ENCODE results near the gene THADA. TPM values are rescaled to one million over a fixed set of nuclear protein-coding genes. Genes with fewer than 3 reads are reported as not detected.

Gene THADA
- total and polyA plus RNA-seq, 2 experiments from 2014 or later, result 10.8 to 18.8 TPM

DNA sequence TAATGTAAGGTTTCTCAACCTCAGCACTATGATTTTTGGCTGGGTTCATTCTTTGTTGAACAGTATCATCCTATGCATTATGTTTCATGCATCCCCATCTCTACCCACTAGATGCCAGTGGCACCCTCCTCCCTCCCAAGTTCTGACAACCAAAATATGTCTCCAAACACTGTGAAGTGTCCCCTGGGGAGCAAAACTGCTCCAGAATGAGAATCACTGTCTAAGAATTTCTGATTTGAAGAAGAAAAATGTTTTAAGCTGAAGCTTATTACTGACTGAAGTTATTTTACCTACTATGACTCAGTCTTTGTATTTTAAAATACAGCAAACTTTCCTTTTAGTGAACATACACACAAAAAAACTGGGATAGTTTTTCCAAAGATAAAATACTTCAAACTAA, 3.4 kb downstream of the THADA start:
- TF ChIP-seq CTCF (IDR thresholded peaks at IDR 0.05; ENCODE audit: poor library complexity), result no peak
- TF ChIP-seq EZH2 (IDR thresholded peaks at IDR 0.05; ENCODE audit: borderline replicate concordance), result no peak
- TF ChIP-seq EZH2phosphoT487 (IDR thresholded peaks at IDR 0.05; ENCODE audit: low read depth, severe bottlenecking, unreplicated experiment), result no peak
- Histone ChIP-seq H3K27me3 (no peaks in the 10 kb centered on the region), H3K79me2 (peaks cover 13% of the 10 kb centered on the region), H3K4me1 (ENCODE audit: insufficient read depth) (no peaks in the 10 kb centered on the region), H3K9me3 (ENCODE audit: low read depth) (no peaks in the 10 kb centered on the region), H4K20me1 (ENCODE audit: insufficient read depth, poor library complexity, severe bottlenecking) (no peaks in the 10 kb centered on the region), H2AFZ (no peak overlapping the region), H3K9me2 (replicated peaks; ENCODE audit: insufficient read depth) (no peaks in the 10 kb centered on the region), H3K27ac (no peak overlapping the region), H3K4me3 (no peak overlapping the region), H3K36me3 (replicated peaks; ENCODE audit: insufficient read depth, low read depth) (peaks cover 4% of the 10 kb centered on the region), H3K4me2 (no peak overlapping the region)
- no peak for DNase-seq (ENCODE audit: low spot score)

DNA sequence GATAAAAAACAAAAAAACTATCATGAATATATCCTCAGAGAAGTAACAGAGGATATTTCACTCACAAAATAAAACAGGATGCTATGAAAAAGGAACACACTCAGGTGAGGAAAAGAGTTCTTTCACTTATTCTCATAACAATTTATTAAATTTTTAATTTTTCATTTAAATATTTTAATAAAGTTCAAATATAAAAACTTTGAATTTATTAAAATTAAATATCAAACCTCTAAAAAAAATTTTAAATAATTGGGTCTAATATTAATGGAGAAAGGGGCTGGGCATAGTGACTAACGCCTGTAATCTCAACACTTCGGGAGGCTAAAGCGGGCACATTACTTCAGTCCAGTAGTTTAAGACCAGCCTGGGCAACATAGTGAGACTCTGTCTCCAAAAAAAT, 10.1 kb downstream of the THADA start:
- H3K4me2 ChIP-seq, result no peak overlapping the region
- no peaks in the 10 kb centered on the region for H3K9me3 ChIP-seq (ENCODE audit: low read depth)
- H4K20me1 ChIP-seq (ENCODE audit: insufficient read depth, poor library complexity, severe bottlenecking), result no peaks in the 10 kb centered on the region
- H2AFZ ChIP-seq, result no peak overlapping the region
- H3K4me1 ChIP-seq (ENCODE audit: insufficient read depth), result no peaks in the 10 kb centered on the region
- DNase-seq (ENCODE audit: low spot score), result no peak
- 97% methylated on average over 3 of the region's 3 CpGs for WGBS (ENCODE audit: low lambda C conversion rate, missing lambda C conversion rate)
- no peak for TF ChIP-seq CTCF (IDR thresholded peaks at IDR 0.05; ENCODE audit: poor library complexity)
- no peak for TF ChIP-seq EZH2 (IDR thresholded peaks at IDR 0.05; ENCODE audit: borderline replicate concordance)
- no peak for TF ChIP-seq EZH2phosphoT487 (IDR thresholded peaks at IDR 0.05; ENCODE audit: low read depth, severe bottlenecking, unreplicated experiment)
- no peak overlapping the region for H3K27ac ChIP-seq
- no peaks in the 10 kb centered on the region for H3K27me3 ChIP-seq
- H3K9me2 ChIP-seq (replicated peaks; ENCODE audit: insufficient read depth), result no peaks in the 10 kb centered on the region
- H3K79me2 ChIP-seq, result no peaks in the 10 kb centered on the region
- H3K36me3 ChIP-seq (replicated peaks; ENCODE audit: insufficient read depth, low read depth), result peaks cover 4% of the 10 kb centered on the region
- no peak overlapping the region for H3K4me3 ChIP-seq

GRCh38 chr2:43579275-43579981, 16.4 kb downstream of the THADA start:
- no peak overlapping the region for H3K4me3 ChIP-seq
- DNase-seq (ENCODE audit: low spot score), result no peak
- no peaks in the 10 kb centered on the region for H3K9me2 ChIP-seq (replicated peaks; ENCODE audit: insufficient read depth)
- no peak for TF ChIP-seq EZH2 (IDR thresholded peaks at IDR 0.05; ENCODE audit: borderline replicate concordance)
- TF ChIP-seq EZH2phosphoT487 (IDR thresholded peaks at IDR 0.05; ENCODE audit: low read depth, severe bottlenecking, unreplicated experiment), result no peak
- TF ChIP-seq CTCF (IDR thresholded peaks at IDR 0.05; ENCODE audit: poor library complexity), result no peak
- no peaks in the 10 kb centered on the region for H3K9me3 ChIP-seq (ENCODE audit: low read depth)
- no peaks in the 10 kb centered on the region for H3K79me2 ChIP-seq
- no peak overlapping the region for H3K27ac ChIP-seq
- no peaks in the 10 kb centered on the region for H4K20me1 ChIP-seq (ENCODE audit: insufficient read depth, poor library complexity, severe bottlenecking)
- WGBS (ENCODE audit: low lambda C conversion rate, missing lambda C conversion rate), result 91% methylated on average over 5 of the region's 5 CpGs
- H3K36me3 ChIP-seq (replicated peaks; ENCODE audit: insufficient read depth, low read depth), result no peaks in the 10 kb centered on the region
- no peak overlapping the region for H3K4me2 ChIP-seq
- no peaks in the 10 kb centered on the region for H3K27me3 ChIP-seq
- no peak overlapping the region for H2AFZ ChIP-seq
- H3K4me1 ChIP-seq (ENCODE audit: insufficient read depth), result no peaks in the 10 kb centered on the region

Data from hepatocyte (in vitro differentiated cells).